EH (cell line): ENCODE results near the gene SLC35B2.

Experiments
- DNase-seq: peaks from one replicate; pipeline ENCODE4 v3.0.0-alpha.2; 2015; ENCODE audit warnings: low read depth

The SLC35B2 gene

GRCh38 chr6:44257025-44257752 lies at the start of gene SLC35B2:
Gene SLC35B2 (minus strand): TSS chr6:44257528. CDS start chr6:44257410, 118 bp downstream.
- DNase-seq: peak; percentile 72

- DNase-seq: no peak
Measured at GRCh38 chr6:44306710-44307109, 49.4 kb upstream of the SLC35B2 start.

- no peak for DNase-seq
Measured at GRCh38 chr6:44305200-44305725, 47.9 kb upstream of the SLC35B2 start.

GRCh38 chr6:44304282-44305199 lies 47.2 kb upstream of the SLC35B2 start:
- DNase-seq: peak; percentile 55

GRCh38 chr6:44303842-44304241 lies 46.5 kb upstream of the SLC35B2 start:
- no peak for DNase-seq

- no peak for DNase-seq
Measured at GRCh38 chr6:44302856-44303255, 45.5 kb upstream of the SLC35B2 start.

- no peak for DNase-seq
Measured at GRCh38 chr6:44301782-44302564, 44.6 kb upstream of the SLC35B2 start.

- no peak for DNase-seq
Measured at GRCh38 chr6:44301106-44301505, 43.8 kb upstream of the SLC35B2 start.

- no peak for DNase-seq
Measured at GRCh38 chr6:44300292-44300823, 43.0 kb upstream of the SLC35B2 start.

- no peak for DNase-seq
Measured at GRCh38 chr6:44298864-44299263, 41.5 kb upstream of the SLC35B2 start.

- DNase-seq: no peak
Measured at GRCh38 chr6:44298055-44298803, 40.9 kb upstream of the SLC35B2 start.

GRCh38 chr6:44297063-44298038 lies 40.0 kb upstream of the SLC35B2 start:
- peak; percentile 22 for DNase-seq

GRCh38 chr6:44294832-44295791 lies 37.8 kb upstream of the SLC35B2 start:
- DNase-seq: no peak

GRCh38 chr6:44292661-44293365 lies 35.5 kb upstream of the SLC35B2 start:
- no peak for DNase-seq

- no peak for DNase-seq
Measured at GRCh38 chr6:44291841-44292240, 34.5 kb upstream of the SLC35B2 start.

GRCh38 chr6:44289726-44290260 lies 32.5 kb upstream of the SLC35B2 start:
- no peak for DNase-seq

GRCh38 chr6:44286747-44287146 lies 29.4 kb upstream of the SLC35B2 start:
- no peak for DNase-seq

- DNase-seq: no peak
Measured at GRCh38 chr6:44286285-44286565, 28.9 kb upstream of the SLC35B2 start.
